DOHH2 (cell line): ENCODE data around the gene DOCK4.

Experiments used
- H3F3A ChIP-seq: fragments of 200-600 bp; sonication (generic), shearing (Covaris generic); 2 replicates; pipeline ENCODE4 v1.6.0; 2016; ENCODE audit warnings: antibody characterized with exemption, mild to moderate bottlenecking; ENCODE audit not compliant: control insufficient read depth, insufficient read depth
- H3K27ac ChIP-seq: fragments of 200-600 bp; sonication (generic); 2 replicates; pipeline ENCODE4 v1.5.1; 2014; ENCODE audit warnings: low read depth, mild to moderate bottlenecking, low read length, moderate library complexity
- H3K27me3 ChIP-seq: fragments of 200-600 bp; sonication (generic); 2 replicates; pipeline ENCODE4 v1.6.1; 2014; ENCODE audit warnings: mild to moderate bottlenecking, low read length, mixed read lengths; ENCODE audit not compliant: control insufficient read depth
- H3K36me3 ChIP-seq: fragments of 200-600 bp; sonication (generic); 2 replicates; pipeline ENCODE4 v1.6.1; 2014; ENCODE audit warnings: mild to moderate bottlenecking, low read length, moderate library complexity, mixed read lengths; ENCODE audit not compliant: control insufficient read depth
- H3K4me1 ChIP-seq: fragments of 200-600 bp; sonication (generic); 2 replicates; pipeline ENCODE4 v1.6.1; 2014; ENCODE audit warnings: mild to moderate bottlenecking, low read length, mixed read lengths; ENCODE audit not compliant: control insufficient read depth
- H3K4me2 ChIP-seq: fragments of 200-600 bp; sonication (generic); 2 replicates; pipeline ENCODE4 v1.6.0; 2014; ENCODE audit warnings: mild to moderate bottlenecking, low read length, moderate library complexity
- H3K4me3 ChIP-seq: fragments of 200-600 bp; sonication (generic); 2 replicates; pipeline ENCODE4 v1.5.1; 2014; ENCODE audit warnings: mild to moderate bottlenecking, low read length, mixed read lengths
- H3K79me2 ChIP-seq: fragments of 200-600 bp; sonication (generic); 2 replicates; pipeline ENCODE4 v1.6.1; 2014; ENCODE audit warnings: mild to moderate bottlenecking, low read length, mixed read lengths; ENCODE audit not compliant: control insufficient read depth
- H3K9me2 ChIP-seq: fragments of 200-600 bp; sonication (generic); replicated peaks from 2 replicates; pipeline ENCODE4 v1.6.1; 2014; ENCODE audit warnings: mild to moderate bottlenecking, low read length, mixed read lengths; ENCODE audit not compliant: control insufficient read depth
- H3K9me3 ChIP-seq: fragments of 200-600 bp; sonication (generic); 2 replicates; pipeline ENCODE4 v1.6.1; 2014; ENCODE audit warnings: antibody characterized with exemption, low read length, mixed read lengths; ENCODE audit not compliant: control insufficient read depth, insufficient read depth
- H4K20me1 ChIP-seq: fragments of 200-600 bp; sonication (generic); 2 replicates; pipeline ENCODE4 v1.6.0; 2014; ENCODE audit warnings: low read depth, mild to moderate bottlenecking, antibody characterized with exemption, low read length, moderate library complexity; ENCODE audit not compliant: control insufficient read depth, insufficient read depth
- CTCF ChIP-seq: fragments of 200-600 bp; sonication (generic); IDR thresholded peaks from one replicate; pipeline ENCODE4 v1.5.1; 2014; ENCODE audit warnings: antibody characterized with exemption, mild to moderate bottlenecking, low read depth, low read length; ENCODE audit not compliant: poor library complexity, severe bottlenecking
- EZH2phosphoT487 ChIP-seq: fragments of 200-600 bp; sonication (generic); IDR thresholded peaks from 2 replicates; pipeline ENCODE4 v1.6.1; 2017; ENCODE audit warnings: borderline replicate concordance, mild to moderate bottlenecking, antibody characterized with exemption, low read length, moderate library complexity, mixed read lengths

The DOCK4 gene

DNA sequence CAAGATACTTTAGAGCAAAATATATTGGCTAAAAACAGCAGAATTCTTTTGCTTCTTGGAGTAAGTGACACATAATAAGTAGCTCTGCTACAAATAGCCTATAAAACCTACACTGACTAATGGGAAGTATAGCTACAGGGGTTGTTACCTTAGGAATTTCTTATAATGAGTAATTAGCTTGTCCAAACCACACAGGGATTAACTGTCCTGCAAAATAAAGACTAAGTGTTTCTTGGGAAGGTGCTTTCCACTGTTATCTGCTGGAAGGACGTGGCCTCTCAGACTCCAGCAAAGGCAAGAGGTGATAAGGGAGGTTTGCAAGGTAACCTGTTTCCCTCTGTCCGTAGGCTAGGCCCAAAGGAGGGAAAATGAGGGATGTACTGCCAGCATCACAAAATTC, 302.4 kb downstream of the DOCK4 start:
- TF ChIP-seq EZH2phosphoT487: no peak
- TF ChIP-seq CTCF: no peak
- Histone ChIP-seq H3K27ac (no peak overlapping the region), H4K20me1 (no peaks in the 10 kb centered on the region), H3K4me3 (no peak overlapping the region), H3K4me1 (no peaks in the 10 kb centered on the region), H3K79me2 (no peaks in the 10 kb centered on the region), H3K9me3 (no peaks in the 10 kb centered on the region), H3K9me2 (no peaks in the 10 kb centered on the region), H3K27me3 (no peaks in the 10 kb centered on the region), H3K36me3 (no peaks in the 10 kb centered on the region), H3K4me2 (no peak overlapping the region), H3F3A (no peaks in the 10 kb centered on the region)

DNA sequence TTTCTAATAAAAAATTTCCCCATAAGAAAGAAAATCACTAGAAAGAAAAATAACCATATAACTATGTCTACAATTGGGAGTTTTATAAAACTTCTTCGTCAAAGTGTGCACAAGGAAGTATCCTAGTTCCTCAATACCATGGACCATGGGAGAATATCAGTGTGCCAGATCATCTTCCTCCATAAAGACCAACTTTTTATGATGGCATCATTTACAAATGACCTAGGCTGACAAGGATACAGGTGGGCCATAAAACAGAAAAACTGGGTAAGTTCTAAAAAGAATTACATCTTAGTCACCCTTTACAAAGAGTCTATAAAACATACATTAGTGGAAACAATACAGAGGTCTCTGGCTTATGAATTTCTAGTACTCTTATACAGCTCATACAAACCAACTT, 303.2 kb downstream of the DOCK4 start:
- Histone ChIP-seq H3K79me2 (no peaks in the 10 kb centered on the region), H3K4me3 (no peak overlapping the region), H3F3A (no peaks in the 10 kb centered on the region), H4K20me1 (no peaks in the 10 kb centered on the region), H3K4me1 (no peaks in the 10 kb centered on the region), H3K27ac (no peak overlapping the region), H3K9me3 (no peaks in the 10 kb centered on the region), H3K27me3 (no peaks in the 10 kb centered on the region), H3K9me2 (no peaks in the 10 kb centered on the region), H3K4me2 (no peak overlapping the region), H3K36me3 (no peaks in the 10 kb centered on the region)
- TF ChIP-seq CTCF (no peak), EZH2phosphoT487 (no peak)

- no peaks in the 10 kb centered on the region for H3F3A ChIP-seq
- no peak overlapping the region for H3K4me2 ChIP-seq
- no peaks in the 10 kb centered on the region for H3K79me2 ChIP-seq
- H4K20me1 ChIP-seq: no peaks in the 10 kb centered on the region
- no peaks in the 10 kb centered on the region for H3K36me3 ChIP-seq
- no peaks in the 10 kb centered on the region for H3K9me3 ChIP-seq
- H3K4me1 ChIP-seq: no peaks in the 10 kb centered on the region
- H3K27ac ChIP-seq: no peak overlapping the region
- no peak overlapping the region for H3K4me3 ChIP-seq
- H3K9me2 ChIP-seq: no peaks in the 10 kb centered on the region
- no peaks in the 10 kb centered on the region for H3K27me3 ChIP-seq
- no peak for TF ChIP-seq EZH2phosphoT487
Measured at GRCh38 chr7:111900283-111900682, 305.9 kb downstream of the DOCK4 start.

GRCh38 chr7:111895049-111895448, 311.1 kb downstream of the DOCK4 start:
- H4K20me1 ChIP-seq: no peaks in the 10 kb centered on the region

More at GRCh38 chr7:111895049-111895448, 311.1 kb downstream of the DOCK4 start:
- TF ChIP-seq CTCF: no peak
- TF ChIP-seq EZH2phosphoT487: no peak
- no peak overlapping the region for H3K4me3 ChIP-seq
- no peaks in the 10 kb centered on the region for H3K4me1 ChIP-seq
- H3K36me3 ChIP-seq: no peaks in the 10 kb centered on the region
- H3K9me3 ChIP-seq: no peaks in the 10 kb centered on the region
- no peaks in the 10 kb centered on the region for H3K27me3 ChIP-seq
- H3K9me2 ChIP-seq: no peaks in the 10 kb centered on the region
- H3K4me2 ChIP-seq: no peak overlapping the region
- H3K79me2 ChIP-seq: no peaks in the 10 kb centered on the region
- H3K27ac ChIP-seq: no peak overlapping the region
- no peaks in the 10 kb centered on the region for H3F3A ChIP-seq
